ENCODE results near the gene ADAP1.

DNA sequence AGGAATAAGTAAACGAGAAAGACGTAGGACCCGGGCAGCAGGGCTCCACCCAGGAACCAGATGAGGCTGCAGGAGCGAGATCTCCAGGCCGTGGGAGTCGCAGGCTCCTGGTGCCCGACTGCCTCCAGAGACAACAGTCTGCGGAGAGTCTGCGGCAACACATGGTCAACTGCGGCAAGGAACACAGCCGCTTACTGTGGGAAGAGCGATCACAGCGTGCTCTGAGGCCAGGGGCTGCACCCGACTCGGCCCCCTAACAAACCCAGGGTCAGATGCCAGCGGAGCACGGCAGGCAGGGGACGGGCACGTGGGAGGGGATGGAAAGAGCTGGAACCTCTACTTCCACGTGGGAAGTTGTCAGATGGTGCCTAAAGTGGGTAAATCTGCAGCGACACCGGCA is 51.5 kb downstream of the ADAP1 start:
- no peak for TF ChIP-seq EZH2 (IDR thresholded peaks at IDR 0.05; ENCODE audit: low read depth, low read length, severe bottlenecking)
- no peak for TF ChIP-seq CTCF (IDR thresholded peaks at IDR 0.05; ENCODE audit: control extremely low read depth in 1 of 3, insufficient read depth in 1 of 3, low read depth in 1 of 3, low read length in 3 of 3)
- no peak for TF ChIP-seq SUZ12 (IDR thresholded peaks at IDR 0.05; ENCODE audit: low read length)
- no peak for TF ChIP-seq YY1 (IDR thresholded peaks at IDR 0.05; ENCODE audit: low read depth, low read length)
